HCT116 (cell line): ENCODE results near the gene LYSMD3. TPM values are rescaled to one million over a fixed set of nuclear protein-coding genes. Genes with fewer than 3 reads are reported as not detected.

Experiments
- ATAC-seq: fragments of 200-7000 bp; cut with Tn5 transposase; 2 replicates; pipeline ENCODE4 v1.9.1; 2020; ENCODE audit warnings: mild to moderate bottlenecking, moderate library complexity
- BruUV-seq: library from RNA; stranded (reverse); fragments of 400-500 nt; replicated peaks from 2 replicates; lab custom pipeline; 2021; lab: Mats Ljungman, UMichigan
- CTCF ChIA-PET: fragments of 300-600 bp; sonication (Branson Sonifier 250); formaldehyde crosslinking; loops from one replicate; lab custom pipeline; 2021; ENCODE audit warnings: antibody characterized with exemption; lab: Charles Lee
- POLR2A ChIA-PET: fragments of 300-600, 350-600 bp; sonication (Branson Sonifier 250); formaldehyde crosslinking; loops from one replicate; lab custom pipeline; 2021; ENCODE audit warnings: antibody characterized with exemption; lab: Charles Lee
- RAD21 ChIA-PET, 2 experiments: fragments of 300-600 bp; sonication (Branson Sonifier 250); formaldehyde crosslinking; loops; one replicate each; lab custom pipeline; 2023; ENCODE audit warnings: low total read pairs in 2 of 2; ENCODE audit not compliant: uncharacterized antibody in 2 of 2, unreplicated experiment in 2 of 2, low non-redundant PET in 1 of 2; lab: Charles Lee
- DNase-seq: peaks from one replicate; pipeline ENCODE4 v3.0.0-alpha.2; 2010; ENCODE audit warnings: low read depth, low spot score
- H2AFZ ChIP-seq: fragments of 200-600 bp; shearing (Covaris generic), sonication (generic); 2 replicates; pipeline ENCODE4 v1.6.1; 2017; ENCODE audit warnings: low read depth, mixed run types, mixed read lengths, antibody characterized with exemption, low read length; ENCODE audit not compliant: poor library complexity, severe bottlenecking
- H3K27ac ChIP-seq: 2 replicates; pipeline ENCODE4 v1.5.1; 2012; ENCODE audit warnings: low read depth, low read length
- H3K27me3 ChIP-seq: fragments of 200-600 bp; sonication (generic); 2 replicates; pipeline ENCODE4 v1.6.1; 2016; ENCODE audit warnings: mixed run types, low read length, mixed read lengths; ENCODE audit not compliant: insufficient read depth
- H3K36me3 ChIP-seq, 2 experiments: fragments of 200-500 bp in 1 of 2; fragments of 200-600 bp in 1 of 2; sonication (Bioruptor generic) in 1 of 2; sonication (generic) in 1 of 2; 2 replicates each; pipeline versions ENCODE4 v1.5.1 to v1.6.1; 2014 to 2016; ENCODE audit warnings: low read length in 2 of 2, inconsistent platforms in 1 of 2, mixed read lengths in 1 of 2, mixed run types in 1 of 2; ENCODE audit not compliant: insufficient read depth in 2 of 2, control insufficient read depth in 1 of 2
- H3K4me1 ChIP-seq, 2 experiments: fragments of 200-600 bp in 1 of 2; sonication (generic) in 1 of 2; 2 replicates each; pipeline versions ENCODE4 v1.5.1 to v1.6.1; 2012 to 2017; ENCODE audit warnings: low read length in 2 of 2, inconsistent platforms in 1 of 2, mild to moderate bottlenecking in 1 of 2, mixed read lengths in 1 of 2, mixed run types in 1 of 2, moderate library complexity in 1 of 2; ENCODE audit not compliant: insufficient read depth in 2 of 2, control insufficient read depth in 1 of 2
- H3K4me2 ChIP-seq: fragments of 200-600 bp; sonication (generic); 2 replicates; pipeline ENCODE4 v1.6.1; 2017; ENCODE audit warnings: mixed run types, low read length, mixed read lengths
- H3K4me3 ChIP-seq, 2 experiments: fragments of 200-600 bp in 1 of 2; sonication (generic) in 1 of 2; replicated peaks in 1 of 2; 2 replicates each; pipeline ENCODE4 v1.5.1; 2011 to 2016; ENCODE audit warnings: low read length in 2 of 2, control low read depth in 1 of 2, low read depth in 1 of 2, mild to moderate bottlenecking in 1 of 2, mixed read lengths in 1 of 2, mixed run types in 1 of 2
- H3K79me2 ChIP-seq: fragments of 200-600 bp; sonication (generic); 2 replicates; pipeline ENCODE4 v1.6.1; 2017; ENCODE audit warnings: mild to moderate bottlenecking, mixed run types, low read length, moderate library complexity, mixed read lengths; ENCODE audit not compliant: insufficient read depth
- H3K9ac ChIP-seq: fragments of 200-600 bp; sonication (generic); 2 replicates; pipeline ENCODE4 v1.6.1; 2016; ENCODE audit warnings: low read length, mixed read lengths
- H3K9me2 ChIP-seq: fragments of 200-600 bp; sonication (generic), shearing (Covaris generic); 2 replicates; pipeline ENCODE4 v1.6.1; 2017; ENCODE audit warnings: mixed run types, mild to moderate bottlenecking, moderate library complexity; ENCODE audit not compliant: insufficient read depth
- H3K9me3 ChIP-seq, 2 experiments: fragments of 200-500 bp in 1 of 2; fragments of 200-600 bp in 1 of 2; sonication (Bioruptor generic) in 1 of 2; sonication (generic) in 1 of 2; 2 replicates each; pipeline ENCODE4 v1.6.1; 2014 to 2017; ENCODE audit warnings: low read length in 2 of 2, mixed read lengths in 2 of 2, inconsistent platforms in 1 of 2, low read depth in 1 of 2, mild to moderate bottlenecking in 1 of 2, mixed run types in 1 of 2, moderate library complexity in 1 of 2; ENCODE audit not compliant: control insufficient read depth in 1 of 2, insufficient read depth in 1 of 2
- H4K20me1 ChIP-seq: fragments of 200-600 bp; sonication (generic), shearing (Covaris generic); 2 replicates; pipeline ENCODE4 v1.6.1; 2017; ENCODE audit warnings: mixed run types, mild to moderate bottlenecking, moderate library complexity; ENCODE audit not compliant: insufficient read depth
- CBX3 ChIP-seq: IDR thresholded peaks from 2 replicates; pipeline ENCODE4 v1.6.1; 2012; ENCODE audit warnings: low read depth
- ELF1 ChIP-seq: IDR thresholded peaks from 2 replicates; pipeline ENCODE4 v1.6.1; 2012; ENCODE audit warnings: low read depth, borderline replicate concordance
- JUND ChIP-seq: IDR thresholded peaks from 2 replicates; pipeline ENCODE4 v1.6.1; 2012
- MAX ChIP-seq: IDR thresholded peaks from 2 replicates; pipeline ENCODE4 v1.6.1; 2012
- POLR2A ChIP-seq: IDR thresholded peaks from 2 replicates; pipeline ENCODE4 v1.7.0; 2011; ENCODE audit warnings: borderline replicate concordance; ENCODE audit not compliant: insufficient read depth, insufficient read length; ENCODE audit errors: extremely low read depth
- RAD21 ChIP-seq: IDR thresholded peaks from 2 replicates; pipeline ENCODE4 v1.6.1; 2012; ENCODE audit warnings: low read depth, mild to moderate bottlenecking
- SIN3A ChIP-seq: IDR thresholded peaks from 2 replicates; pipeline ENCODE4 v1.6.1; 2012; ENCODE audit warnings: low read depth
- SP1 ChIP-seq: IDR thresholded peaks from 2 replicates; pipeline ENCODE4 v1.6.1; 2012; ENCODE audit warnings: low read depth
- SRF ChIP-seq: IDR thresholded peaks from 2 replicates; pipeline ENCODE4 v1.6.1; 2012; ENCODE audit warnings: low read depth
- TCF7L2 ChIP-seq: IDR thresholded peaks from 2 replicates; pipeline ENCODE4 v1.7.0; 2011; ENCODE audit warnings: borderline replicate concordance, inconsistent platforms; ENCODE audit not compliant: insufficient read depth, insufficient read length; ENCODE audit errors: extremely low read depth
- YY1 ChIP-seq: IDR thresholded peaks from 2 replicates; pipeline ENCODE4 v1.6.1; 2011; ENCODE audit warnings: low read length, low read depth, moderate library complexity, mild to moderate bottlenecking; ENCODE audit not compliant: insufficient replicate concordance; ENCODE audit errors: extremely low read depth
- ZBTB33 ChIP-seq: IDR thresholded peaks from 2 replicates; pipeline ENCODE4 v1.6.1; 2011; ENCODE audit warnings: mild to moderate bottlenecking, low read length, moderate library complexity; ENCODE audit not compliant: insufficient replicate concordance; ENCODE audit errors: extremely low read depth
- ZFX ChIP-seq: fragments of 450-650 bp; IDR thresholded peaks from 2 replicates; pipeline ENCODE4 v1.6.1; 2017
- intact Hi-C: fragments of 100-400 bp; cut with micrococcal nuclease; formaldehyde crosslinking; loops from 2 replicates; pipeline ENCODE4 v1.10.0; 2022
- total RNA-seq: library from RNA; stranded (reverse); gene quantifications from one replicate; pipeline ENCODE4 v1.2.1, GENCODE V29; 2021; ENCODE audit not compliant: unreplicated experiment

LYSMD3 gene
- total RNA-seq, 1 experiment from 2014 or later = 18.0 TPM

GRCh38 chr5:90474235-90475107, 54.9 kb downstream of the LYSMD3 start, which contains the start of the genes MBLAC2 and POLR3G (continued):
- TF ChIP-seq SP1 (peak; percentile 93), RAD21 (no peak), TCF7L2 (no peak), ELF1 (peak; percentile 29; the same call in 1 of the 2 replicates), POLR2A (peak; percentile 89), SRF (peak; percentile 33; the same call in 1 of the 2 replicates)

- Histone ChIP-seq H3K9me3 (no peaks in the 10 kb centered on the region), H3K4me1 (peaks cover 6 to 31% of the 10 kb centered on the region in 2 experiments; a peak in 3 of 4 replicates), H3K27me3 (no peaks in the 10 kb centered on the region), H3K27ac (peak overlapping the region; percentile 96), H3K36me3 (no peaks in the 10 kb centered on the region), H2AFZ (peak overlapping the region; percentile 45), H4K20me1 (no peaks in the 10 kb centered on the region), H3K4me2 (peak overlapping the region; percentile 84), H3K4me3 (peak overlapping the region; percentile 85), H3K9me2 (no peaks in the 10 kb centered on the region), H3K79me2 (peaks cover 65% of the 10 kb centered on the region), H3K9ac (peak overlapping the region; percentile 82)
- no peak for DNase-seq
- ChIA-PET POLR2A (no interaction called here), CTCF (interaction anchor here (1.6 kb wide), 1 partner anchor 131 kb away, joined by 4 read pairs; no protein-coding TSS in a partner anchor), RAD21 (no interaction called here)
- ATAC-seq = peak; percentile 25
- intact Hi-C loops = loop anchor here (5.0 kb wide), 1 partner anchor 54 kb away; the partner anchor contains the start of gene LYSMD3
- no TSS peak for BruUV-seq
- TF ChIP-seq MAX (peak; percentile 87), SIN3A (no peak), CBX3 (no peak), SP1 (no peak), ZBTB33 (no peak), TCF7L2 (no peak), YY1 (no peak), ZFX (peak; percentile 79; the same call in 1 of the 2 replicates), JUND (no peak)
Observed at GRCh38 chr5:90473396-90474234, 55.8 kb downstream of the LYSMD3 start.
